ENCODE measurements around the gene ABLIM1. TPM values are rescaled to one million over a fixed set of nuclear protein-coding genes. Genes with fewer than 3 reads are reported as not detected.

ABLIM1 gene
- total and polyA plus RNA-seq, 3 donors from 2014 or later = 90.0 to 137 (median 128) TPM

DNA sequence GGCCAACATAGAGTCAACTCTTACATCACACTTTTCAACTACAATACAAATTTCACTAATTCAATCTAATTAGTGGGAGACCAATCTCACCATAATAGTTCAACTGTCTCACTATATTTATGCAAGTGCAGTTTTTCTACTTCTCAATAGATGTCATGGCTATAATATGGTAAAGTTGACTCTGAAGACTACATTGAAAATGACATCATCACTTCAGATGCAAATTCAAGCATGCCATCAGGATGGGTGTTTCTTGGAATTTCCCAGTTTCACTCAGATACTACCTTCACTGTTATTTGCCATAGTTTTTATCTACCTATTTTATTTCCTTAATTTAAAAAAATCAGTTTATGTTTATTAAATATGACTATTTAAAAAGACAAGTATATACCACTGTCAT lies 67.1 kb downstream of the ABLIM1 start:
- no peak for DNase-seq
- Histone ChIP-seq H3K27me3 (no peaks in the 10 kb centered on the region), H3K4me3 (no peak overlapping the region), H3K36me3 (ENCODE audit: low read depth, missing control alignments) (no peaks in the 10 kb centered on the region), H3K4me1 (peaks cover 10% of the 10 kb centered on the region), H3K9me3 (no peaks in the 10 kb centered on the region), H3K27ac (no peak overlapping the region)
- TF ChIP-seq, protein P1, sequence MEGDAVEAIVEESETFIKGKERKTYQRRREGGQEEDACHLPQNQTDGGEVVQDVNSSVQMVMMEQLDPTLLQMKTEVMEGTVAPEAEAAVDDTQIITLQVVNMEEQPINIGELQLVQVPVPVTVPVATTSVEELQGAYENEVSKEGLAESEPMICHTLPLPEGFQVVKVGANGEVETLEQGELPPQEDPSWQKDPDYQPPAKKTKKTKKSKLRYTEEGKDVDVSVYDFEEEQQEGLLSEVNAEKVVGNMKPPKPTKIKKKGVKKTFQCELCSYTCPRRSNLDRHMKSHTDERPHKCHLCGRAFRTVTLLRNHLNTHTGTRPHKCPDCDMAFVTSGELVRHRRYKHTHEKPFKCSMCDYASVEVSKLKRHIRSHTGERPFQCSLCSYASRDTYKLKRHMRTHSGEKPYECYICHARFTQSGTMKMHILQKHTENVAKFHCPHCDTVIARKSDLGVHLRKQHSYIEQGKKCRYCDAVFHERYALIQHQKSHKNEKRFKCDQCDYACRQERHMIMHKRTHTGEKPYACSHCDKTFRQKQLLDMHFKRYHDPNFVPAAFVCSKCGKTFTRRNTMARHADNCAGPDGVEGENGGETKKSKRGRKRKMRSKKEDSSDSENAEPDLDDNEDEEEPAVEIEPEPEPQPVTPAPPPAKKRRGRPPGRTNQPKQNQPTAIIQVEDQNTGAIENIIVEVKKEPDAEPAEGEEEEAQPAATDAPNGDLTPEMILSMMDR (IDR thresholded peaks at IDR 0.05) = no peak
- TF ChIP-seq POLR2A (IDR thresholded peaks at IDR 0.05) = no peak
- intact Hi-C loops (cut with DNase I; ENCODE audit: low total_unique reads) = no loop called here

DNA sequence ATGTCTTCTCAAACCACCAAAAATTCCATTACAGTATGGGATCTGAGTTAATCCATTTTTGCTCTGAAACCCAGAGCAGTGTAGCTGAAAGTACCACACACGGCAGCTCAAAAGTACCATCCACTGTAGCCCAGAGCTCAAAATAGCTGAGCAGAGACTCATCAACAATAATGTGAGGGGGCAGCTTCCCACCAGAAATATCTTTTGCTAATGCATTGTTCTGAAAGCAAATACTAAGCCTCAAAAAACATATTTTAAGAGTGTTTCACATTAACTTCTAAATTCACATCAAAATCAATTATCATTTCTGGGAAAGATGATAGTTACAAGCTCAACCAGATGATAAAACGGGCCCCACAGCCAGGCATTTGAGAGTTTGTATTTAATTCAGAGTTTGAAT lies 73.7 kb downstream of the ABLIM1 start:
- WGBS, 2 donors = 71 to 86% methylated on average over 2 of the region's 2 CpGs
- H3K27ac ChIP-seq = no peak overlapping the region
- intact Hi-C loops (cut with DNase I; ENCODE audit: low total_unique reads) = no loop called here
- H3K27me3 ChIP-seq = no peaks in the 10 kb centered on the region
- H3K4me3 ChIP-seq = no peak overlapping the region
- no peaks in the 10 kb centered on the region for H3K9me3 ChIP-seq
- DNase-seq = no peak
- TF ChIP-seq POLR2A (IDR thresholded peaks at IDR 0.05) = no peak
- H3K4me1 ChIP-seq = no peaks in the 10 kb centered on the region
- H3K36me3 ChIP-seq (ENCODE audit: low read depth, missing control alignments) = no peaks in the 10 kb centered on the region

DNA sequence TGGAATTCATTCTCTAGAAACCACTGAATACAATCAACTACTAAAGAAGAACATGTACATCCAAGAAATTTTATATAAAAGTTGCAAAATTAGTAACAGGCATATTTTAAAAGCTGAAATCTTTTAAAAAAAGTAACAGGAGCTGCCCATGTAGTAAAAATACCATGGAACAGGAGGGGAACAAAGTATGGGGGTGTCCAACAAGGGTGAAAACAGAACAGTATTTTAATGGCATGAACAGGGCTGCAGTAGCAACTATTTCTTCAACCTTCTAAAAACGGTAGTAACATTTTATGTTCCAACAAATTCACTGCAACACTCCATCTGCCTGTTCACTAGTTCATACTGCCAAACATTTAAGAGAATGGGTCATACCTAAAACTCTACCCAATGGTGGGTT lies 77.0 kb downstream of the ABLIM1 start:
- 68 to 79% methylated on average over 1 of the region's 1 CpG for WGBS, 2 donors
- H3K27me3 ChIP-seq = no peaks in the 10 kb centered on the region
- no peak for DNase-seq
- no peak for TF ChIP-seq POLR2A (IDR thresholded peaks at IDR 0.05)
- TF ChIP-seq, protein P1 (IDR thresholded peaks at IDR 0.05) = no peak
- H3K4me1 ChIP-seq = no peaks in the 10 kb centered on the region
- no peaks in the 10 kb centered on the region for H3K9me3 ChIP-seq
- no peak overlapping the region for H3K27ac ChIP-seq
- no peak overlapping the region for H3K4me3 ChIP-seq
- no peaks in the 10 kb centered on the region for H3K36me3 ChIP-seq (ENCODE audit: low read depth, missing control alignments)
- intact Hi-C loops (cut with DNase I; ENCODE audit: low total_unique reads) = no loop called here

DNA sequence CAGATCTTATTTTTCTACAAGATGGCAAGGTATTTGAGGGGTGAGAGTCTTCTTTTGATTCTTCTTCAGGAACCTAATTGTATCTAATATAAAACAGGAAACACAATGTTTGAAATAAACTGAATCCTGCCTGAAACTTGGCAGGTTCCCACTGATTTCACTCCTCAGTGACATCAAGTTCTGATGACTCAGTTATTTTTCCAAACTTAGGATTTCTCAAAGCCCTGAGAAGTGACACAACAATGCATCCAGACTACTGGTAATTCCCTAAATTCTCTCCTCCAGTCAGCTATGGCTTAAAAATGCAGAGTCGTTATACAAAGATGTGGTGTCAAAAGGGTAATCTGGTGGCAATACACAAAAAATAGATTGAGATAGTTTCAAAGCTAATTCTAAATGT lies 80.9 kb downstream of the ABLIM1 start:
- Histone ChIP-seq H3K9me3 (no peaks in the 10 kb centered on the region), H3K27me3 (no peaks in the 10 kb centered on the region), H3K27ac (peak overlapping the region in 1 of 2 donors; percentile 11), H3K4me3 (no peak overlapping the region), H3K4me1 (no peaks in the 10 kb centered on the region), H3K36me3 (ENCODE audit: low read depth, missing control alignments) (no peaks in the 10 kb centered on the region)
- peak; percentile 24 for DNase-seq
- 46 to 54% methylated on average over 1 of the region's 1 CpG for WGBS, 2 donors
- TF ChIP-seq, protein P1 (IDR thresholded peaks at IDR 0.05) = no peak
- TF ChIP-seq POLR2A (IDR thresholded peaks at IDR 0.05) = no peak
- intact Hi-C loops (cut with DNase I; ENCODE audit: low total_unique reads) = no loop called here

DNA sequence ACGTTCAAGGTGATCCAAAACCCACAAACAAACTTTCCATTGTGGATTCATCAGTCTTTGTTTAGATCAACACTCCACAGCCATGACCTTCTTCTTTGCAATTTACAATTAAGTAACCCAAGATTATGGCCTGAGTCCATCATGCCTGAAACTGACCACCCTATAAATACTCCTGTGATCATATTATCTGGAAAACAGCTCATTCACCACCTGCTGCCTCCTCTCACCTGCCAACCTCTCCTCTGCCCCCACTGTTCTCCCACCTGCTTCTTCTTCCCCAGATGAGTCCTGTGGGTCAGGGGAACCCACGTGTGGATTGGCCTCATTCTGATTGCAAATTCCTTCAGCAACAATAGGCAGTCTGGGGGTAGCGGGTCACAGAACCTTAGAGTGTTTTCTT lies 81.4 kb downstream of the ABLIM1 start:
- TF ChIP-seq, protein P1 (IDR thresholded peaks at IDR 0.05) = no peak
- TF ChIP-seq POLR2A (IDR thresholded peaks at IDR 0.05) = no peak
- Histone ChIP-seq H3K4me3 (no peak overlapping the region), H3K36me3 (ENCODE audit: low read depth, missing control alignments) (no peaks in the 10 kb centered on the region), H3K9me3 (no peaks in the 10 kb centered on the region), H3K4me1 (no peaks in the 10 kb centered on the region), H3K27ac (peak overlapping the region in 1 of 2 donors; percentile 11), H3K27me3 (no peaks in the 10 kb centered on the region)
- no peak for DNase-seq
- 71 to 81% methylated on average over 3 of the region's 3 CpGs for WGBS, 2 donors
- intact Hi-C loops (cut with DNase I; ENCODE audit: low total_unique reads) = no loop called here

All from testis (tissue), 3 donors.